Tibial nerve (tissue), 4 donors: Measurements from ENCODE around the gene ANKRD40.

Source experiments
- EP300 ChIP-seq, 2 donors: sonication (generic); formaldehyde crosslinking; IDR thresholded peaks; one replicate each; pipeline ENCODE4 v1.6.1; 2017; ENCODE audit warnings: antibody characterized with exemption in 2 of 2, mild to moderate bottlenecking in 1 of 2
- POLR2A ChIP-seq, 2 donors: fragments of 450-650 bp; IDR thresholded peaks; one replicate each; pipeline ENCODE4 v1.6.1; 2017; ENCODE audit warnings: antibody characterized with exemption in 2 of 2, mild to moderate bottlenecking in 2 of 2, moderate library complexity in 2 of 2
- TF ChIP-seq, protein P1 (sequence below), 5 experiments: fragments of 200-600 bp in 3 of 5; fragments of 450-650 bp in 2 of 5; sonication (generic) in 3 of 5; IDR thresholded peaks; one replicate each; pipeline ENCODE4 v1.5.1; 2016 to 2019; ENCODE audit warnings: antibody characterized with exemption in 5 of 5, mild to moderate bottlenecking in 3 of 5, moderate library complexity in 2 of 5

DNA sequence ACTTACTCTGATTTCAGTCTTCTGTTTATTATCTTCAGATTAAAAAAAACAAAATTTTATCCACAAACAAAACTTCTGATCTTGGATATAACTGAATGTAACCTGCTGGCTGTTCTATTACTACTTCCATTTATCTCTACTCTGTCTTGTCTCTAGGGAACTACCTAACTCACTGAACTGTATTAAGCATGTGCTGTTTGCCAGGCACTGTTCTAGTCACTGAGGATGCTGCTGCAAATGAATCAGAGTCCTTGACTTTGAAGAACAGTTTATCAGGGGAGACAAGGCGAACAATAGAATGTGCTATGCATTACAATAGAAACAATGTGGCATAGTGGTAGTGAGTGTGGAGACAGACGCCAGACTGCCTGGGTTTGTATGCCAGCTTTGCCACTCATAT, 2.3 kb upstream of the ANKRD40 start:
- TF ChIP-seq, protein P1, sequence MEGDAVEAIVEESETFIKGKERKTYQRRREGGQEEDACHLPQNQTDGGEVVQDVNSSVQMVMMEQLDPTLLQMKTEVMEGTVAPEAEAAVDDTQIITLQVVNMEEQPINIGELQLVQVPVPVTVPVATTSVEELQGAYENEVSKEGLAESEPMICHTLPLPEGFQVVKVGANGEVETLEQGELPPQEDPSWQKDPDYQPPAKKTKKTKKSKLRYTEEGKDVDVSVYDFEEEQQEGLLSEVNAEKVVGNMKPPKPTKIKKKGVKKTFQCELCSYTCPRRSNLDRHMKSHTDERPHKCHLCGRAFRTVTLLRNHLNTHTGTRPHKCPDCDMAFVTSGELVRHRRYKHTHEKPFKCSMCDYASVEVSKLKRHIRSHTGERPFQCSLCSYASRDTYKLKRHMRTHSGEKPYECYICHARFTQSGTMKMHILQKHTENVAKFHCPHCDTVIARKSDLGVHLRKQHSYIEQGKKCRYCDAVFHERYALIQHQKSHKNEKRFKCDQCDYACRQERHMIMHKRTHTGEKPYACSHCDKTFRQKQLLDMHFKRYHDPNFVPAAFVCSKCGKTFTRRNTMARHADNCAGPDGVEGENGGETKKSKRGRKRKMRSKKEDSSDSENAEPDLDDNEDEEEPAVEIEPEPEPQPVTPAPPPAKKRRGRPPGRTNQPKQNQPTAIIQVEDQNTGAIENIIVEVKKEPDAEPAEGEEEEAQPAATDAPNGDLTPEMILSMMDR (IDR thresholded peaks at IDR 0.05), result no peak
- TF ChIP-seq EP300 (IDR thresholded peaks at IDR 0.05) (no peak), POLR2A (IDR thresholded peaks at IDR 0.05) (no peak)
